T-cell (primary cell): ENCODE measurements around the gene KCNQ2. TPM values are rescaled to one million over a fixed set of nuclear protein-coding genes. Genes with fewer than 3 reads are reported as not detected.

Experiments
- ATAC-seq, 4 experiments: fragments of 200-7000 bp in 3 of 4; fragments of 150-1000 bp in 1 of 4; cut with Tn5 transposase; replicated peaks in 1 of 4; 1 replicate in 3 of 4; 2 replicates in 1 of 4; pipeline ENCODE4 v1.10.0; 2021; ENCODE audit warnings: moderate library complexity in 3 of 4, mild to moderate bottlenecking in 2 of 4, moderate number of reproducible peaks in 1 of 4
- CTCF ChIA-PET, 2 donors: fragments of 300-600 bp; sonication (Branson Sonifier 250); formaldehyde crosslinking; loops; one replicate each; lab custom pipeline; 2022; ENCODE audit warnings: antibody characterized with exemption in 2 of 2; lab: Charles Lee
- POLR2A ChIA-PET, 2 donors: fragments of 300-600 bp; sonication (Branson Sonifier 250); formaldehyde crosslinking; loops; one replicate each; lab custom pipeline; 2022; ENCODE audit warnings: antibody characterized with exemption in 2 of 2; lab: Charles Lee
- DNase-seq, 35 experiments: peaks; one replicate each; pipeline versions ENCODE4 v3.0.0 to v3.0.0-alpha.2; 2013 to 2023
- H3K27ac ChIP-seq: one replicate; pipeline ENCODE4 v1.5.1; 2013; ENCODE audit warnings: low read length
- H3K27me3 ChIP-seq, 2 experiments: replicated peaks in 1 of 2; 1 replicate in 1 of 2; 2 replicates in 1 of 2; pipeline versions ENCODE4 v1.6.1 to v1.7.0; 2013; ENCODE audit warnings: low read length in 1 of 2, mixed read lengths in 1 of 2; ENCODE audit not compliant: control insufficient read depth in 2 of 2, insufficient read depth in 2 of 2; ENCODE audit errors: extremely low read depth in 1 of 2
- H3K36me3 ChIP-seq, 2 donors: 1 replicate in 1 of 2; 2 replicates in 1 of 2; pipeline versions ENCODE4 v1.6.1 to v1.7.0; 2013; ENCODE audit warnings: low read length in 1 of 2; ENCODE audit not compliant: control insufficient read depth in 2 of 2, insufficient read depth in 1 of 2; ENCODE audit errors: extremely low read depth in 1 of 2
- H3K4me1 ChIP-seq, 2 experiments: 1 replicate in 1 of 2; 2 replicates in 1 of 2; pipeline versions ENCODE4 v1.6.1 to v1.7.0; 2013; ENCODE audit warnings: low read length in 2 of 2, mixed read lengths in 1 of 2; ENCODE audit not compliant: insufficient read depth in 2 of 2, control insufficient read depth in 1 of 2; ENCODE audit errors: extremely low read depth in 1 of 2
- H3K4me3 ChIP-seq, 2 donors: 1 replicate in 1 of 2; 2 replicates in 1 of 2; pipeline versions ENCODE4 v1.5.1 to v1.7.0; 2013; ENCODE audit warnings: mild to moderate bottlenecking in 2 of 2, low read length in 1 of 2, moderate library complexity in 1 of 2; ENCODE audit not compliant: control insufficient read depth in 1 of 2; ENCODE audit errors: extremely low read depth in 1 of 2
- H3K9me3 ChIP-seq: 2 replicates; pipeline ENCODE4 v1.7.0; 2013
- H3K27ac Mint-ChIP-seq, 2 donors: one replicate each; pipeline ENCODE4 v1.8.0; 2020 to 2021; ENCODE audit warnings: mild to moderate bottlenecking in 2 of 2, mixed read lengths in 2 of 2
- H3K27me3 Mint-ChIP-seq, 2 donors: one replicate each; pipeline ENCODE4 v1.8.0; 2021 to 2022; ENCODE audit warnings: mixed read lengths in 2 of 2
- H3K36me3 Mint-ChIP-seq: one replicate; pipeline ENCODE4 v1.8.0; 2021; ENCODE audit warnings: mixed read lengths
- H3K4me1 Mint-ChIP-seq, 3 donors: one replicate each; pipeline ENCODE4 v1.8.0; 2020 to 2022; ENCODE audit warnings: mixed read lengths in 3 of 3, mild to moderate bottlenecking in 1 of 3
- H3K4me3 Mint-ChIP-seq, 3 donors: one replicate each; pipeline ENCODE4 v1.8.0; 2020 to 2022; ENCODE audit warnings: mild to moderate bottlenecking in 3 of 3, mixed read lengths in 3 of 3, moderate library complexity in 3 of 3
- H3K9me3 Mint-ChIP-seq, 3 donors: one replicate each; pipeline ENCODE4 v1.8.0; 2020 to 2022; ENCODE audit warnings: mixed read lengths in 3 of 3
- WGBS: methylation state at CpG from one replicate; pipeline ENCODE4 v1.1.5; 2013; ENCODE audit warnings: missing lambda C conversion rate; ENCODE audit not compliant: insufficient coverage; 5-methylcytosine and 5-hydroxymethylcytosine counted together
- total RNA-seq, 35 experiments: library from RNA in 6 of 35; stranded (reverse) in 6 of 35; fragments of 120-200 nt in 1 of 35; gene quantifications; one replicate each; pipeline versions ENCODE4 v1.2.1 to v1.2.4 and lab custom pipeline; 2013 to 2026

KCNQ2 gene
- total RNA-seq, 5 donors from 2014 or later (not counting 1 experiment from before 2014, with no cell fraction given) = 0.19 to 0.49 (median 0.32) TPM

DNA sequence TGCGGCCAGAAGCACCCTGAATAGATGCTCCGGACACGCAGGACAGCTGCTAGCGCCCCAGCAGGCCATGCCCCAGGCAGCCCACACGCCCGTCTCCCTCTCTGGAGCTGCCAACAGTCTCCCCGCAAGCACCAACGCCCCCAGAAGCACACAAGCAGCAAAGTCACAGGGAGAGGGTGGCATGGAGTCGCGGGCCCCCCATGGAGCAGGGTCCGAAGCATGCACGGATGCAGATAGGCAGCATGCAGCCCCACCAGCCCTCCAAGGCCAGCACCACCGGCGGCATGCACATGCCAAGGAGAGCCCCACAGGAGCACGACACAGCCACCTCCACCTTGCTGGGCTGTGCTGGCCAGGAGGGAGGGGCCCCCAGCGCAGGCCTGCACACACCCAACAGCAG, 53.8 kb downstream of the KCNQ2 start:
- H3K4me3 ChIP-seq = no peak overlapping the region
- ChIA-PET CTCF (no interaction called here), POLR2A (no interaction called here)
- DNase-seq = no peak
- H3K4me1 ChIP-seq = peaks cover 0 to 2% of the 10 kb centered on the region in 2 experiments
- no peak overlapping the region for H3K27ac Mint-ChIP-seq
- H3K9me3 ChIP-seq = no peaks in the 10 kb centered on the region
- H3K36me3 Mint-ChIP-seq = no peaks in the 10 kb centered on the region
- peaks cover 0 to 62% of the 10 kb centered on the region in 2 experiments for H3K27me3 ChIP-seq
- H3K36me3 ChIP-seq = no peaks in the 10 kb centered on the region
- no peaks in the 10 kb centered on the region for H3K4me1 Mint-ChIP-seq
- no peak overlapping the region for H3K27ac ChIP-seq
- ATAC-seq = no peak
- WGBS = 85% methylated on average over 16 of the region's 16 CpGs
- no peak overlapping the region for H3K4me3 Mint-ChIP-seq
- H3K27me3 Mint-ChIP-seq = peaks cover 0 to 16% of the 10 kb centered on the region in 2 donors
- H3K9me3 Mint-ChIP-seq = no peaks in the 10 kb centered on the region

- Mint-ChIP-seq H3K27ac (no peak overlapping the region), H3K4me1 (no peaks in the 10 kb centered on the region), H3K9me3 (no peaks in the 10 kb centered on the region), H3K4me3 (no peak overlapping the region), H3K36me3 (no peaks in the 10 kb centered on the region), H3K27me3 (peaks cover 4 to 19% of the 10 kb centered on the region in 2 donors)
- WGBS = 75% methylated on average over 21 of the region's 23 CpGs
- Histone ChIP-seq H3K9me3 (no peaks in the 10 kb centered on the region), H3K36me3 (no peaks in the 10 kb centered on the region), H3K27ac (no peak overlapping the region), H3K4me1 (peaks cover 0 to 2% of the 10 kb centered on the region in 2 experiments), H3K4me3 (no peak overlapping the region), H3K27me3 (peaks cover 0 to 68% of the 10 kb centered on the region in 2 experiments)
- ATAC-seq (no peak), DNase-seq (no peak)
- ChIA-PET POLR2A (no interaction called here), CTCF (no interaction called here)
Observed at GRCh38 chr20:63417738-63418120, 54.7 kb downstream of the KCNQ2 start.

DNA sequence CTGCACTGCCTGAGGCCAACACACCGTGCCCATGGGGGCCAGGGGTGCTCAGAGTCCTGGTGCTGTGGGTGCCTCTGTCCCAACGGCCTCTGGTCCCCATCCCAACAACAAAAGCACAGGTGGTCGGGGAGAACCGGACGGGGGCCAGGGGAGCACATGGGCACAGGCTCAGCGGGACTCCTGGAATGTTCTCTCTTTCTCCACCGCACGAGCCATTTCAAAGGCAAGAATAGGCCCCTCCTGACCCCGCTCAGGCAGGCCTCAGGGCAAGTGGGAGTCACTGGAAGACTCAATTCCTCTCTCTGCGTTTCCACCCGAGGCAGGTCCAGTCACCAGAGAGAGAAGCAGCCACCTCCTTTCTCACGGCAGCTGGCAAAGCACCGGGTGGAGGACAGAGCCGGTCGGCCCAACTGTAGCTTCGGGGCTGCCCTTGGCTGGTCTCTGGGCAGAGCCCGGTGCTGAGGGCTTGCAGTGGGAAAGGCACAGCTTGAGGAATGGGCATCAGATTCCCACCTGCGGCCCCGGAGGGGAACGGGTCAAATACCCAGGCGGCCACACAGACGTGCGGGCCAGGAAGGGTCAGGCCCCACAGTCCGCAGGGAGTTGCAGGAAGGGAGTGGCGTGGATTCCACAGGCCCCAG, 55.2 kb downstream of the KCNQ2 start:
- ATAC-seq (no peak), DNase-seq (no peak)
- no peak overlapping the region for H3K27ac Mint-ChIP-seq
- Histone ChIP-seq H3K4me1 (peaks cover 0 to 2% of the 10 kb centered on the region in 2 experiments), H3K36me3 (no peaks in the 10 kb centered on the region), H3K27me3 (peaks cover 0 to 74% of the 10 kb centered on the region in 2 experiments), H3K4me3 (no peak overlapping the region), H3K27ac (no peak overlapping the region), H3K9me3 (no peaks in the 10 kb centered on the region)
- H3K36me3 Mint-ChIP-seq = no peaks in the 10 kb centered on the region
- H3K27me3 Mint-ChIP-seq = peaks cover 4 to 21% of the 10 kb centered on the region in 2 donors
- CTCF ChIA-PET = no interaction called here
- H3K4me1 Mint-ChIP-seq = peaks cover 0 to under 1% (median 0%) of the 10 kb centered on the region in 3 donors
- H3K9me3 Mint-ChIP-seq = no peaks in the 10 kb centered on the region
- 75% methylated on average over 23 of the region's 25 CpGs for WGBS
- no peak overlapping the region for H3K4me3 Mint-ChIP-seq
- POLR2A ChIA-PET = no interaction called here

GRCh38 chr20:63416631-63417030, 55.8 kb downstream of the KCNQ2 start:
- ChIA-PET CTCF (no interaction called here), POLR2A (no interaction called here)
- H3K9me3 ChIP-seq = no peaks in the 10 kb centered on the region
- H3K36me3 ChIP-seq = no peaks in the 10 kb centered on the region
- Mint-ChIP-seq H3K4me1 (peaks cover 0 to 5% (median 4%) of the 10 kb centered on the region in 3 donors), H3K9me3 (no peaks in the 10 kb centered on the region), H3K36me3 (no peaks in the 10 kb centered on the region), H3K4me3 (no peak overlapping the region), H3K27me3 (peaks cover 4 to 22% of the 10 kb centered on the region in 2 donors), H3K27ac (no peak overlapping the region)
- peaks cover 0 to 79% of the 10 kb centered on the region in 2 experiments for H3K27me3 ChIP-seq
- 93% methylated on average over 19 of the region's 24 CpGs for WGBS
- no peak overlapping the region for H3K4me3 ChIP-seq
- DNase-seq = no peak
- no peak for ATAC-seq
- H3K4me1 ChIP-seq = peaks cover 0 to 7% of the 10 kb centered on the region in 2 experiments
- no peak overlapping the region for H3K27ac ChIP-seq

DNA sequence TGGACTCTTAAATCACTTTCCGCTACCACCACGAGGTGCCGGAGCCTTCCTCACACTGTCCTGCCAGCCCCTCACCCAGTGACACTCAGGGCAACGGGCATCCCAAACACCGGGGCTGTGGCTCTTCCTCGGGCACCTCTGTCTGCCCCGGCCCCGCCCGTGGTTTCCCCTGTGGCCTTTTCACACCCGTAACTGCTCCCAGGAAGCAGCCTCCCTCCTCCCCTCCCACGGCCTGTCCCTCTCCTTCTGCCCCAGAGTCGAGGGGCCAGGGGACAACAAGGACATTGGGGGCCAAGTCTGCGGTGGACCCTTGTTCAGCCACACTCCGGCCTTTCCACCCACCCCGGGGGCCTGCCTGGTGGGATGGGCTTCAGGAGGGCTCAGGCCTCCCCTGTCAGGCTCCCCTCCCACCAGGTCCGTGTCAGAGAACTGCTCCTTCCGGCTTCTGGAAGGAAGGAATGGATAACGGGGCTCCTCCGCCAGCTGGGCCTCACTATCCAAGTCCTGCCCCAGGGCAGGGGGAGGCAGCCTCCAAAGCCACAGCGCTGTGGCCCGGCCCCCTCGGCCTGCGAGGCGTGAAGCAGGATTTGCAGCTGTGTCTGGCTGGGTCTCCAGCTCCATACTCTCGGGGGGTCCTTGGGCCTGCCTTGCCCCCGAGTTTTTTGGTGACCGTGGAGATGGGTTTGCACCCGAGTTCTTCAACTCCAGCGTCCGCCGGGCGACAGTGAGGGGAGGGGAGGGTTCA, 56.6 kb downstream of the KCNQ2 start:
- Histone ChIP-seq H3K4me3 (no peak overlapping the region), H3K27ac (no peak overlapping the region), H3K9me3 (no peaks in the 10 kb centered on the region), H3K36me3 (no peaks in the 10 kb centered on the region), H3K27me3 (peaks cover 0 to 79% of the 10 kb centered on the region in 2 experiments), H3K4me1 (peaks cover 0 to 11% of the 10 kb centered on the region in 2 experiments)
- no peak for ATAC-seq
- H3K27ac Mint-ChIP-seq = no peak overlapping the region
- POLR2A ChIA-PET = no interaction called here
- CTCF ChIA-PET = no interaction called here
- peaks cover 0 to 6% (median 5%) of the 10 kb centered on the region in 3 donors for H3K4me1 Mint-ChIP-seq
- H3K4me3 Mint-ChIP-seq = no peak overlapping the region
- 64% methylated on average over 28 of the region's 32 CpGs for WGBS
- peaks cover 4 to 22% of the 10 kb centered on the region in 2 donors for H3K27me3 Mint-ChIP-seq
- H3K9me3 Mint-ChIP-seq = no peaks in the 10 kb centered on the region
- no peak for DNase-seq
- H3K36me3 Mint-ChIP-seq = no peaks in the 10 kb centered on the region

- Histone ChIP-seq H3K27ac (no peak overlapping the region), H3K36me3 (no peaks in the 10 kb centered on the region), H3K9me3 (no peaks in the 10 kb centered on the region), H3K4me1 (peaks cover 0 to 17% of the 10 kb centered on the region in 2 experiments), H3K4me3 (no peak overlapping the region), H3K27me3 (peaks cover 0 to 76% of the 10 kb centered on the region in 2 experiments)
- CTCF ChIA-PET = no interaction called here
- DNase-seq = no peak
- no peaks in the 10 kb centered on the region for H3K36me3 Mint-ChIP-seq
- WGBS = 91% methylated on average over 27 of the region's 45 CpGs
- ATAC-seq = no peak
- no peak overlapping the region for H3K27ac Mint-ChIP-seq
- H3K27me3 Mint-ChIP-seq = peaks cover 4 to 21% of the 10 kb centered on the region in 2 donors
- no peaks in the 10 kb centered on the region for H3K9me3 Mint-ChIP-seq
- POLR2A ChIA-PET = no interaction called here
- H3K4me3 Mint-ChIP-seq = no peak overlapping the region
- peaks cover 0 to 6% (median 5%) of the 10 kb centered on the region in 3 donors for H3K4me1 Mint-ChIP-seq
Observed at GRCh38 chr20:63414720-63415430, 57.6 kb downstream of the KCNQ2 start.
